Mononuclear cell (primary cell): ENCODE data around the gene SOS1. TPM values are rescaled to one million over a fixed set of nuclear protein-coding genes. Genes with fewer than 3 reads are reported as not detected.
A peak's percentile ranks its signal among the peaks of the same experiment; 100 is the strongest.
"Not testable (repeated sequence)": the region's sequence is repeated elsewhere in the genome, so short reads cannot be mapped to it uniquely, and the experiment has no call there.

Source experiments
- H3K27me3 ChIP-seq: 2 replicates; pipeline ENCODE4 v1.6.0; 2011; ENCODE audit warnings: low read length, control low read depth; ENCODE audit not compliant: insufficient read depth
- H3K4me1 ChIP-seq: 2 replicates; pipeline ENCODE4 v1.5.1; 2011; ENCODE audit warnings: mild to moderate bottlenecking, low read length, control low read depth; ENCODE audit not compliant: insufficient read depth
- H3K4me3 ChIP-seq: 2 replicates; pipeline ENCODE4 v1.5.1; 2011; ENCODE audit warnings: mild to moderate bottlenecking, low read length, moderate library complexity
- H3K9me3 ChIP-seq: 2 replicates; pipeline ENCODE4 v1.5.1; 2011; ENCODE audit warnings: low read depth, mild to moderate bottlenecking, control low read depth, low read length
- total RNA-seq: library from RNA; depleted of rRNA; stranded (reverse); fragments of >200 nt; gene quantifications from one replicate; pipeline ENCODE4 v1.2.3, GENCODE V29; 2012

SOS1 gene
- total RNA-seq, 1 donor, result 10.0 TPM

- H3K4me3 ChIP-seq, result no peak overlapping the region
- peaks cover 37% of the 10 kb centered on the region for H3K4me1 ChIP-seq
- no peaks in the 10 kb centered on the region for H3K27me3 ChIP-seq
- no peaks in the 10 kb centered on the region for H3K9me3 ChIP-seq
Observed at GRCh38 chr2:39142904-39143605, 22.2 kb upstream of the SOS1 start.

- no peak overlapping the region for H3K4me3 ChIP-seq
- H3K9me3 ChIP-seq, result no peaks in the 10 kb centered on the region
- H3K4me1 ChIP-seq, result peaks cover 44% of the 10 kb centered on the region
- H3K27me3 ChIP-seq, result no peaks in the 10 kb centered on the region
Observed at GRCh38 chr2:39141334-39142271, 20.8 kb upstream of the SOS1 start.

- H3K4me1 ChIP-seq, result peaks cover 50% of the 10 kb centered on the region
- not testable (repeated sequence) for H3K9me3 ChIP-seq, H3K4me3 ChIP-seq, H3K27me3 ChIP-seq
Observed at GRCh38 chr2:39140948-39141333, 20.1 kb upstream of the SOS1 start.

DNA sequence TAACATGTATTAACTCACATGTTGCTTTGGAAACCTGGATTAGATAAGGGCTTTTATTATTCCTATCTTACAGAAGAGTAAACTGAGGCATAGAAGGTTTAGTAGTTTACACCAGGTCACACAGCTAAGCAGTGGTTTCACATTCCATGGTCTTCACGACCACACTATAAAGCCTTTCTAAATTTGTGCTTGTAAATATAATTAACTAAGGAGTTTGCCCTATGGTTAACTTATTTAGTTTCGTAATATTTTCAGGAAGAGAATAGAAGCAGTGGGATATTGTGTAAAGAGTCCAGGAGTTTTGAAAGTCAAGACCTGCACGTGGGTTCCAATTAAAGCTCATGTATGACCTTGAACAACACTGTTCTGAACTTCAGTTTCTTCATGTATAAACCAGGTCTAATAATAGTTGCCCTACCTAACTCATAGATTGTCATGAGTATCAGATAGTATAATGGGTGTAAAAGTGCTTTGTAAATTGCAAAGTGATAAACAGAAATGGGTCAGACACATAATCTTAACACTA, 19.5 kb upstream of the SOS1 start:
- no peaks in the 10 kb centered on the region for H3K27me3 ChIP-seq
- H3K4me1 ChIP-seq, result peaks cover 56% of the 10 kb centered on the region
- no peaks in the 10 kb centered on the region for H3K9me3 ChIP-seq
- H3K4me3 ChIP-seq, result no peak overlapping the region

- Histone ChIP-seq H3K9me3 (no peaks in the 10 kb centered on the region), H3K27me3 (no peaks in the 10 kb centered on the region), H3K4me1 (peaks cover 56% of the 10 kb centered on the region), H3K4me3 (no peak overlapping the region)
Observed at GRCh38 chr2:39139511-39140237, 18.8 kb upstream of the SOS1 start.

GRCh38 chr2:39138837-39139211, 18.0 kb upstream of the SOS1 start:
- Histone ChIP-seq H3K4me1 (peaks cover 56% of the 10 kb centered on the region), H3K27me3 (no peaks in the 10 kb centered on the region), H3K9me3 (no peaks in the 10 kb centered on the region), H3K4me3 (no peak overlapping the region)

GRCh38 chr2:39138187-39138836, 17.5 kb upstream of the SOS1 start:
- not testable (repeated sequence) for H3K9me3 ChIP-seq, H3K27me3 ChIP-seq, H3K4me3 ChIP-seq
- H3K4me1 ChIP-seq, result peaks cover 54% of the 10 kb centered on the region

DNA sequence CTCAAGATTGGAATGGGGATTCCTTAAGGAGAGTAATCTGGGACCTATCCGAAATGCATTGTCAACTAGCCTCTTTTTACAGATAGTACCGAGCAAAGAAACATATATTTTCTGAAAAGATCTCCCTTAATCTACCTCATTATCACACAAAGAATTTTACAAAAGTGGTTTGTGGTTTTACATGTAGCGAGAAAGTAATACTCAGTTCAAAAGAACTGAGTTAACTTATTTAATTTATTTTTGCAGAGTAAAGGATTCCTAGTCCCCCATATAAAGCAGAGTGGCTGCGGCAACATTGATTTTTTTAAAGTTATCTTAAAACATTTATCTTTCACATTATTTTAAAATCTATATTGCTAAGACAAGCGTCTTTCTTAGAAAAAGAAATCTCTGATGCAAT, 15.9 kb upstream of the SOS1 start:
- Histone ChIP-seq H3K9me3 (no peaks in the 10 kb centered on the region), H3K27me3 (no peaks in the 10 kb centered on the region), H3K4me3 (no peak overlapping the region), H3K4me1 (peaks cover 40% of the 10 kb centered on the region)

DNA sequence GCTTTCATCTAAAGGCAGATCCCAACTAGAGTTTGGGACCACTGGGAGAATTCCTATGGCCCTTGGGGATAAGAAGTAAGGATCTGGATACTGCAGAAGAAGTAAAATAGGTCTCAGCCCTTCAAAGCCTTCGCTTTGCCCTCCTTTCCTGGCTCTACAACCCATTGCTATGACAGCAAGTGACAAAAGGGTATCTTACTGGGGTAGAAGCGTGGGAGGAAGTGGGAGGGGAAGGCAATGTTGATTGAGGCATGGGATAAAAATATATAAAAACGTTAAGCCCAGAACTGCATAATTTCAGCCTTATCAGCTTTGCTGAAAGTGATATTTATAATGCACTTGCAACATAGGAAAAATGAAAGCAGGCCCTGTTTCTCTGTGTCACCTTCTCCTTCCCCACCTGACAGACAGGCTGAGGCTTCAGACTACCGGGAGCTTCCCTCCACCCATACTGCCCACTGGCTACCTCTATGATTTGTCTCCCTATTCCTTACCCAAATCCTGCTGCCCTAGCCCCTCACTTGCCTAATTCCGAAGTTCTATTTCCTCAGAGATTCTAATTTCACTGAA, 14.9 kb upstream of the SOS1 start:
- Histone ChIP-seq H3K4me1 (peaks cover 30% of the 10 kb centered on the region), H3K9me3 (no peaks in the 10 kb centered on the region), H3K27me3 (no peaks in the 10 kb centered on the region), H3K4me3 (no peak overlapping the region)

- Histone ChIP-seq H3K27me3 (no peaks in the 10 kb centered on the region), H3K9me3 (no peaks in the 10 kb centered on the region), H3K4me3 (no peak overlapping the region), H3K4me1 (peaks cover 37% of the 10 kb centered on the region)
Observed at GRCh38 chr2:39133215-39133851, 12.5 kb upstream of the SOS1 start.

DNA sequence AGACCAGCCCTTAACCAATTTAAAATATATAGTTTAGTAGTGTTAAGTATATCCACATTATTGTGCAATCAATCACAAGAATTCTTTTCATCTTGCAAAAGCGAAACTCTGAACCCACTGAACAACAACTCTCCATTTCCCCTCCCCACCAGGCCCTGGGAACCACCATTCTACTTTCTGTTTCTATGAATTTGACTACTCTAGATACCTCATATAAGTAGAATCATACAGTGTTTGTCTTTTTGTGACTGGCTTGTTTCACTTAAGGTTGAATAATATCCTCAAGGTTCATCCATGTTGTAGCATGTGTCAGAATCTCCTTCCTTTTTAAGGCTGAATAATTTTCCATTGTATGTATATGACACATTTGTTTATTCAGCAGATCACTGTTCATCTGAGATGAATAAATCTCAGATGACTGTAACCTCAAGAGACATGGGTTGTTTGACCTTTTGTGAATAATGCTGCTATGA, 8.1 kb upstream of the SOS1 start:
- Histone ChIP-seq H3K9me3 (no peaks in the 10 kb centered on the region), H3K4me3 (no peak overlapping the region), H3K27me3 (no peaks in the 10 kb centered on the region), H3K4me1 (peaks cover 42% of the 10 kb centered on the region)

GRCh38 chr2:39127973-39128372, 7.1 kb upstream of the SOS1 start:
- Histone ChIP-seq H3K4me3 (no peak overlapping the region), H3K27me3 (no peaks in the 10 kb centered on the region), H3K9me3 (no peaks in the 10 kb centered on the region), H3K4me1 (peaks cover 51% of the 10 kb centered on the region)

DNA sequence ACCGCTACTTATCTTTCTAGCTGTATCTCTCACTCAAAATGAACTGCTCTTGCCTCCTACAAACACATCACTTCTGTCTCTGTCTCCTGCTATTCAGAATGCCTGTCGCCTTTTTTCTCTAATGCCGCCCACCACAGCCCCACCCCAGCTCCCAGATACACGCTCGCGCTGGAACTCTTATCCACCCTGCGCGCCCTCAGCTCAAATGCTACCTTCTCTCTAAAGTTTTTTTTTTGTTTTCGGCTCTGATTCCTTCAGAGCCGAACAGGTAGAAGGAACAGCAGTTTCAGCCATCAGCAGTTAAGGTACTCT, 3.9 kb upstream of the SOS1 start:
- H3K9me3 ChIP-seq, result no peaks in the 10 kb centered on the region
- H3K4me1 ChIP-seq, result peaks cover 60% of the 10 kb centered on the region
- H3K4me3 ChIP-seq, result peak overlapping the region; percentile 95
- H3K27me3 ChIP-seq, result no peaks in the 10 kb centered on the region
